Panc1 (cell line): ENCODE results near the gene ENTPD8. TPM values are rescaled to one million over a fixed set of nuclear protein-coding genes. Genes with fewer than 3 reads are reported as not detected.

ENCODE experiments used
- ATAC-seq: fragments of 200-7000 bp; cut with Tn5 transposase; 2 replicates; pipeline ENCODE4 v1.9.1; 2020; ENCODE audit warnings: mild to moderate bottlenecking, moderate library complexity
- BruUV-seq: library from RNA; stranded (reverse); fragments of 400-500 nt; replicated peaks from 2 replicates; lab custom pipeline; 2021; lab: Mats Ljungman, UMichigan
- CTCF ChIA-PET: fragments of 300-600 bp; sonication (Branson Sonifier 250); formaldehyde crosslinking; loops from one replicate; lab custom pipeline; 2022; ENCODE audit warnings: antibody characterized with exemption; lab: Charles Lee
- POLR2A ChIA-PET: fragments of 300-600 bp; sonication (Branson Sonifier 250); formaldehyde crosslinking; loops from one replicate; lab custom pipeline; 2022; ENCODE audit warnings: antibody characterized with exemption; lab: Charles Lee
- DNase-seq: peaks from one replicate; pipeline ENCODE4 v3.0.0-alpha.2; 2010; ENCODE audit warnings: low read depth, low spot score
- H3K27ac ChIP-seq: 2 replicates; pipeline ENCODE4 v1.5.1; 2011; ENCODE audit warnings: mild to moderate bottlenecking, low read length, inconsistent platforms
- H3K27me3 ChIP-seq: fragments of 200-500 bp; sonication (Bioruptor generic); 2 replicates; pipeline ENCODE4 v1.6.0; 2014; ENCODE audit warnings: low read length, inconsistent platforms; ENCODE audit not compliant: control insufficient read depth, insufficient read depth
- H3K36me3 ChIP-seq: fragments of 200-500 bp; sonication (Bioruptor generic); 2 replicates; pipeline ENCODE4 v1.5.1; 2014; ENCODE audit warnings: inconsistent platforms, mild to moderate bottlenecking, low read length, moderate library complexity; ENCODE audit not compliant: control insufficient read depth, insufficient read depth
- H3K4me1 ChIP-seq: 2 replicates; pipeline ENCODE4 v1.5.1; 2011; ENCODE audit warnings: inconsistent platforms, mild to moderate bottlenecking, low read length, moderate library complexity; ENCODE audit not compliant: control insufficient read depth, insufficient read depth
- H3K4me3 ChIP-seq, 2 experiments: 2 replicates each; pipeline ENCODE4 v1.5.1; 2011 to 2012; ENCODE audit warnings: low read depth in 2 of 2, low read length in 2 of 2, mild to moderate bottlenecking in 2 of 2, inconsistent platforms in 1 of 2, moderate library complexity in 1 of 2
- H3K9me3 ChIP-seq: fragments of 200-500 bp; sonication (Bioruptor generic); 2 replicates; pipeline ENCODE4 v1.5.1; 2014; ENCODE audit warnings: low read depth, mild to moderate bottlenecking, inconsistent platforms, low read length, moderate library complexity; ENCODE audit not compliant: control insufficient read depth, insufficient read depth
- CTCF ChIP-seq: fragments of 450-650 bp; IDR thresholded peaks from 2 replicates; pipeline ENCODE4 v1.5.1; 2017; ENCODE audit warnings: mild to moderate bottlenecking
- POLR2AphosphoS5 ChIP-seq: IDR thresholded peaks from 2 replicates; pipeline ENCODE4 v1.6.1; 2012; ENCODE audit warnings: mild to moderate bottlenecking, low read depth, low read length, moderate library complexity
- REST ChIP-seq, 2 experiments: IDR thresholded peaks; 2 replicates each; pipeline ENCODE4 v1.6.1; 2011 to 2012; ENCODE audit warnings: low read depth in 2 of 2, control low read depth in 1 of 2, low read length in 1 of 2, mild to moderate bottlenecking in 1 of 2, moderate library complexity in 1 of 2; ENCODE audit not compliant: insufficient read depth in 1 of 2
- SIN3A ChIP-seq: IDR thresholded peaks from 2 replicates; pipeline ENCODE4 v1.6.1; 2012; ENCODE audit warnings: low read depth, mild to moderate bottlenecking, low read length, moderate library complexity, borderline replicate concordance; ENCODE audit not compliant: insufficient read depth
- TCF7L2 ChIP-seq: IDR thresholded peaks from 2 replicates; pipeline ENCODE4 v1.6.1; 2011; ENCODE audit warnings: mild to moderate bottlenecking, low read depth, low read length, inconsistent platforms
- in situ Hi-C: cut with HindIII; loops from 2 replicates; pipeline ENCODE4 v1.10.0; 2016; ENCODE audit warnings: low sequenced_read_pairs, low pct_unique_long_range_greater_than_20kb
- intact Hi-C: fragments of 100-400 bp; cut with micrococcal nuclease; formaldehyde crosslinking; loops from one replicate; pipeline ENCODE4 v1.10.0; 2022; ENCODE audit not compliant: unreplicated experiment
- total RNA-seq: library from RNA; stranded (reverse); gene quantifications from one replicate; pipeline ENCODE4 v1.2.1, GENCODE V29; 2021; ENCODE audit not compliant: unreplicated experiment

Gene ENTPD8
- total RNA-seq, 1 experiment from 2014 or later, result 3.9 TPM

GRCh38 chr9:137461316-137461662, 20.1 kb upstream of the ENTPD8 start:
- intact Hi-C loops, result no loop called here
- Histone ChIP-seq H3K36me3 (no peaks in the 10 kb centered on the region; the same call in 1 of the 2 replicates), H3K4me1 (peaks cover 15% of the 10 kb centered on the region), H3K4me3 (no peak overlapping the region), H3K9me3 (no peaks in the 10 kb centered on the region), H3K27ac (no peak overlapping the region), H3K27me3 (no peaks in the 10 kb centered on the region)
- CTCF ChIA-PET, result no interaction called here
- no peak for ATAC-seq
- no TSS peak for BruUV-seq
- in situ Hi-C loops, result no loop called here
- POLR2A ChIA-PET, result no interaction called here
- no peak for TF ChIP-seq POLR2AphosphoS5
- TF ChIP-seq TCF7L2, result no peak
- no peak for TF ChIP-seq SIN3A
- no peak for DNase-seq

- CTCF ChIA-PET, result no interaction called here
- intact Hi-C loops (no loop called here), in situ Hi-C loops (no loop called here)
- POLR2A ChIA-PET, result no interaction called here
- Histone ChIP-seq H3K4me1 (peaks cover 20% of the 10 kb centered on the region), H3K27me3 (no peaks in the 10 kb centered on the region), H3K27ac (no peak overlapping the region), H3K36me3 (no peaks in the 10 kb centered on the region; the same call in 1 of the 2 replicates), H3K4me3 (no peak overlapping the region), H3K9me3 (no peaks in the 10 kb centered on the region)
- DNase-seq, result no peak
- no TSS peak for BruUV-seq
- TF ChIP-seq TCF7L2, result no peak
- TF ChIP-seq SIN3A, result no peak
- TF ChIP-seq REST (IDR thresholded peaks at IDR 0.05; ENCODE audit: insufficient read depth in 1 of 2, low read depth in 2 of 2, low read length in 1 of 2), result no peak
- TF ChIP-seq CTCF, result no peak
- TF ChIP-seq POLR2AphosphoS5, result no peak
- ATAC-seq, result no peak
Measured at GRCh38 chr9:137460363-137461315, 19.5 kb upstream of the ENTPD8 start.
